ENCODE data around the gene COX10. TPM values are rescaled to one million over a fixed set of nuclear protein-coding genes. Genes with fewer than 3 reads are reported as not detected.
"Not testable (repeated sequence)": the region's sequence is repeated elsewhere in the genome, so short reads cannot be mapped to it uniquely, and the experiment has no call there.

The COX10 gene
- total RNA-seq, 1 experiment from 2014 or later: 18.2 TPM

DNA sequence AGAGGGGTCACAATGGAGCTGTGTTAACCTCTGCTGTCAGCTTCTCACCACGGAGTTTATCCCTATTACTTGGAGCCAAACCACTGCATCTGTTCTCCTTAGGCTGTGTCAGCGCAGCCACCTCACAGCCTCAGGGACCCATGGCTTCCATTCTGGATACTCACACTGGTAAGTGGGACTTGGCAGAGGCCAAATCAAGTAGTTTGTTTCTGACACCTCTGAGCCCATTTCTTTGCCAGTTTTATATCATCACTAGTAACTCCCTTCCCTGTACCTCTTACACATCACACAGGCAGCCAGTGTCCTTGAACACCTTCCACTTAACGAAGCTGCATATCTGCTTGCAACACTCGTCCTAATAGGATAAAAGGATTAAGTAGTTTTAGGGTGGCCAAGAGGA is 108.5 kb downstream of the COX10 start:
- not testable (repeated sequence) for DNase-seq (ENCODE audit: low spot score)

DNA sequence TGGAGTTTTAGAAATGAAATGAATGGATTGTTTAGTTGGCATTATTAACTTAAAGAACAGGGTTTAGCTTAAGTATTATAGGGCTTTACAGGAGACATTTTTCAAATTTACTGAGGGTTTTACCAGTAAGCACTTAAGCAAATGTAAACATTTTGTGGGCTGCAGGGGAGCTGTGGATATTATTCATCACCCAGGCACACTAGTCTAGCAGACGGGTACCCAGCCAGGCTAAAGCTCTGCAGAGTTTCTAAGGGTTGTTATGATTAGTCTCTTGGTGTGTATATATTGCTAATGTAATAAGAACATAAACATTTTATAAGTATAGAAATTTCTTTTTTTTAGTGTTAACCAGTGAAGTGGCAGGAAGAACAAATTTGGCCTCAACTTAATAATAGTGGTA is 110.6 kb downstream of the COX10 start:
- not testable (repeated sequence) for DNase-seq (ENCODE audit: low spot score)

DNA sequence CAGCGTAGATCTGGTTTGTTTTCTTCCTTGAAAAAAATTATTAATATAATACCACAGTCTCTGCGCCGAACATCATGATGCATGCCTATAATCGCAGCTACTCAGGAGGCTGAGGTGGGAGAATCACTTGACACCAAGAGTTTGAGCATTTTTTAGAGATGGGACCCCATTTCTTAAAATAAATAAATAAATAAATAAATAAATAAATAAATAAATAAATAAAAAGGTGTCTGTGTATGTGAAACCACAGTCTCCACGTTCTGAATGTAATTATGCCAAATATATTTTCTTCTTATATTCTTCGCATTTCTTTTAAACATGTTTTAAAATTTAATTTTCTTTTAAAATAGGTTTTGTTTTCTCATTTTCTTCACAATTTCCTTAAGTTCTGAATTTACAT is 112.8 kb downstream of the COX10 start:
- not testable (repeated sequence) for DNase-seq (ENCODE audit: low spot score)

DNA sequence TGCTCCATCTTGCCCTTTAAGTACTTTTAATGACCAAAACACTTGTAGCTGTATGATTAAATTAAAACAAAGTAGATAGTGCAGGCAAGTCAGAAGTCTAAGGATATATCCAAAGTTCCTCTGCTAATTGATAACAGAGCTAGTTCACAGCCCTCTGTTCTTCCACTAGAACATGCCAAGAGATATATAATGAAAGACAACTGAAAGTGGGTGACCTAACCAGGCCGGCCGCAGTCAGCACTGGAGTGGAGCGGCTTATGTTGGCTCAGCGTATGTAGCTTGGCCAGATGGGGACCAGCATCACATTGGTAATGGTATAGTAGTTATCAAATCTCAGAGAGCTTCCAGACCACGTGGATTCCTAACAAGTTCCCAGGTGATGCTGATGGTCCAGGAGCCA is 115.2 kb downstream of the COX10 start:
- DNase-seq (ENCODE audit: low spot score): not testable (repeated sequence)

DNA sequence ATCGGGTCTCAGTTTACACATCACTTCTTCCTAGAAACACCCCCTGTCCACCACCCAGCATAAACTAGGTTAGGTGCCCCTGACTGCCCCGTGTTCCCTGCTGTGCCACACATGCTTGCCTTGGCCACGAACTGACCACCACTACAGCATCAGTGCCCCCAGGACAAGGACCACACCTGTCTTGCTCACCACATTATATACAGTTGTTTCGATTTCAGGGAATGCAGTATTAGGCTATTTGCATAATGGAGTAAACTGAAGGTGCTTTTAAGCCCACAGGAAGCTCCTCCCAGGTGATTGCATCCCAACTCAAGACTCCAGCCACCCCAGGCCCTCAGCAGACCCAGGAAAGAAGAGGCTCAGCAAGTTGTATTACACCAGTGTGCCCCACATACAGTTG is 117.1 kb downstream of the COX10 start:
- DNase-seq (ENCODE audit: low spot score): not testable (repeated sequence)

DNA sequence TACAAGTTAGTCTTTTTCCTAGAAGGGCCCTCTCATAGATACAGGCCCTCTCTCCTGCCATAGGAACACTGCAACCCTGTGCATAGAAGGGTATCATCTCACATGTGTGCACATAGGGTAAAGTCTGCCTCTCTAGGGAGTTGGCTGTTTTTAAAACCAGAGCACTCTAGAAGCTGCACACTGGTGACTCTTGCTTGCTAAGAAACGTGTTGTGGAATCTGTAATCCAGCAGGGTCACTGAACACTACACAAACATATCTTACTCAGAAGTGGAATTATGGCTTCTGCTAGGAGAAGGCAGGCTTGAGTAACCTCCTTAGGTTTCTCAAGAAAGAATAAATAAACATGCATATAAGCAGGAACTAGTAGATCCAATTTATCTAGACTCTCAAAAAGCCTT is 121.5 kb downstream of the COX10 start:
- not testable (repeated sequence) for DNase-seq (ENCODE audit: low spot score)

GRCh38 chr17:14191469-14191868 is 122.2 kb downstream of the COX10 start:
- not testable (repeated sequence) for DNase-seq (ENCODE audit: low spot score)

DNA sequence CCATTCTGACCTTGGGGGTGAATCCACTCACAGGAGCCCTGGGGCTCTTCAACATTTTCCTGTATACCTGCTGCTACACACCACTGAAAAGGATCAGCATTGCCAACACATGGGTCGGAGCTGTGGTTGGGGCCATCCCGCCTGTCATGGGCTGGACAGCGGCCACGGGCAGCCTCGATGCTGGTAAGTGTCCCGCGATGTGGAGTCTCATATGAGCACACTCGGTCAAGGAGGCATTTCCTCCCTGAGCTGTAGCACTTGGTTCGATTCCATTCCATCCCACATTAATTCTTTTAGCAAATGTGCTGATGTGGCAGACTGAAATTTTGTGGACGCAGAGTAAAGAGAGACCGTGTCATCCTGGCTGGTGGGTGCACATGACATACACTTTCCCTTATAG is 122.7 kb downstream of the COX10 start:
- not testable (repeated sequence) for DNase-seq (ENCODE audit: low spot score)

DNA sequence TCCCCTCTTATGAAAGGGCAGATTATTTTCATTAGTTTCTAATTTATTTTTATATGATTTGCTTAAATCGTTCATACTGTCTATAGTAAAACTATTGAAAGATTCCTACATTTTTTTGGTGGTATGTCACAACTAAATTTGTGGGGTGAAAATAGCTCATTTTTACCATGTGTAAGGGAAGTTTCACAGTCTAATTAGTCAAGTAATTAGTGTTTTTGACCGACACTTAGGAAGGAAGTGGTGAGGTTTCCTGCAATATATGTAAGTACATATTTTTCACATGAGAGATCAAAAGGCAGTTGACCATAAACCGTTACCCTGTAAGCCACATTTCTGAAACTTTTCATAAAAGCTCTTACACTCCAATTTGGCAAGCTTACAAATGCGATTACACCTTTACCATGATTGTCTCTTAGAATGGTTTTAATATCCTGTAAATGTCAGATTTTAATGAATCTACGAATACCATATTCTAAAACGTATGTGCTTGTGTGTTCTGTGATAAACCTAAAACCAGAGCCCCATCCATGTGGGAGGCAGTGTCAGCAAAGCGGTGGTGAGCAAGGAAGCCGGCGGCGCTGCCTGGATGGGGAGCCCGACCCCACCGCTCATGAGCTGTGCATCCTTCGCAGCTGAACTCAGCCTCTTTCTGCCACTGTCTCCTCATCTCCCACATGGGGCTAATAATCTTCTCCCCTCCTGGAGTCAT is 123.5 kb downstream of the COX10 start:
- not testable (repeated sequence) for DNase-seq (ENCODE audit: low spot score)

GRCh38 chr17:14196377-14196997 is 127.2 kb downstream of the COX10 start:
- DNase-seq (ENCODE audit: low spot score): no peak

DNA sequence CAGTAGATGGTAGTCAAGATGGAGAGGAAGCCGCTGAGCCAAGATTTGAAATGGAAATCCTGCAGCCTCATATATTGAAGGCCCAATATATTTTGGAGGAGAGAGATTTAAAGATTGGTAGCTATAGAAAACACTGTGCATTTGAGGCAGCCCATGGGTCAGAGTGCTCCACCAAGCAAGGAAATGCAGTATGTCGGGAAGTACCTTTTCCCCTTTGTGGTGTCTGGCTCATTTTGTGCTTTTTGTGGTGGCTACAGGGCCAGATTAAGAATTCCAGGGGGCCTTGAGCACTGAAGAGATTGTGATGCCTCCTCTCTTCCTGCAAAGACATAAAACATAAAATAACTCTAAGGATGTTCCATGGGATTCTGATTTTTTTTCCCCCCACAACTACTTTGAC is 127.8 kb downstream of the COX10 start:
- DNase-seq (ENCODE audit: low spot score): no peak

- no peak for DNase-seq (ENCODE audit: low spot score)
Observed at GRCh38 chr17:14197586-14197985, 128.3 kb downstream of the COX10 start.

DNA sequence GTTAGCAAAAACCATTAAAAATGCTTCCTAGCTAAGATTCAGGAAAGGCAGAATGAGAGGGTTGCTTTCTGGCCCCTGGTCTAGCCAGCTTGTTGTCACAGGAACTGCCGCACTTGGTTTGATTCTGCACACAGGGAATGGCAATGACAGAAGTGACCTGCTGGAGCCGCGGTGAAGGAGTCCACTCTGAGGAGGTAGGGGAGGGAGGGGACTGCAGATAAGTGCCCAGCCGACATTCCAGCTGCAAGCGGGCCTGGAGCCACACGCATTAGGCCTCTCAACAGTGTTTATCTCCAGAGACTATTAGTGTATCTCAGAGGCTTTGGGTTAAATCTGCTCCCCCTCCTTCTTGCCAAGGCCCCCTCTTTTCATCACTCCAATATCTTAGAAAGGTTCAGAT is 128.7 kb downstream of the COX10 start:
- no peak for DNase-seq (ENCODE audit: low spot score)

DNA sequence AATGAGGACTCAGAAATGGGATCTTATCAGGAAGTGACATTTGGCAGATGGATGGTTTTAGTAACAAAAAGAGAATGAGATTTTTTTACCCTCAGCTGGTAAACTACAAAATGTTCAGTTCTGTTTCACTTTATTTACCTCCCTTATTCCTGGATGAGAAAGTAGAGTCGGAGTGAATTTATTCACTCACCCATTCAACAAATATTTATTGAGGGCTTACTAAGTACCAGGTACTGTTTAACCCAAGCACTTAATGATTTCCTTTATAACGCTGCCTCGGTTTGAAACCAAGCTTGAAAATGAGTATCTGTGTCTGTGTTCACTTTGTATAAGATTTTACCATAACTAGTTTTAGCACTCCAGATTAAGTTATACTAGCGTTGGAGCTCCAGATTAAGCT is 129.3 kb downstream of the COX10 start:
- DNase-seq (ENCODE audit: low spot score): no peak

GRCh38 chr17:14199601-14200000 is 130.3 kb downstream of the COX10 start:
- no peak for DNase-seq (ENCODE audit: low spot score)

GRCh38 chr17:14200354-14200753 is 131.1 kb downstream of the COX10 start:
- no peak for DNase-seq (ENCODE audit: low spot score)

DNA sequence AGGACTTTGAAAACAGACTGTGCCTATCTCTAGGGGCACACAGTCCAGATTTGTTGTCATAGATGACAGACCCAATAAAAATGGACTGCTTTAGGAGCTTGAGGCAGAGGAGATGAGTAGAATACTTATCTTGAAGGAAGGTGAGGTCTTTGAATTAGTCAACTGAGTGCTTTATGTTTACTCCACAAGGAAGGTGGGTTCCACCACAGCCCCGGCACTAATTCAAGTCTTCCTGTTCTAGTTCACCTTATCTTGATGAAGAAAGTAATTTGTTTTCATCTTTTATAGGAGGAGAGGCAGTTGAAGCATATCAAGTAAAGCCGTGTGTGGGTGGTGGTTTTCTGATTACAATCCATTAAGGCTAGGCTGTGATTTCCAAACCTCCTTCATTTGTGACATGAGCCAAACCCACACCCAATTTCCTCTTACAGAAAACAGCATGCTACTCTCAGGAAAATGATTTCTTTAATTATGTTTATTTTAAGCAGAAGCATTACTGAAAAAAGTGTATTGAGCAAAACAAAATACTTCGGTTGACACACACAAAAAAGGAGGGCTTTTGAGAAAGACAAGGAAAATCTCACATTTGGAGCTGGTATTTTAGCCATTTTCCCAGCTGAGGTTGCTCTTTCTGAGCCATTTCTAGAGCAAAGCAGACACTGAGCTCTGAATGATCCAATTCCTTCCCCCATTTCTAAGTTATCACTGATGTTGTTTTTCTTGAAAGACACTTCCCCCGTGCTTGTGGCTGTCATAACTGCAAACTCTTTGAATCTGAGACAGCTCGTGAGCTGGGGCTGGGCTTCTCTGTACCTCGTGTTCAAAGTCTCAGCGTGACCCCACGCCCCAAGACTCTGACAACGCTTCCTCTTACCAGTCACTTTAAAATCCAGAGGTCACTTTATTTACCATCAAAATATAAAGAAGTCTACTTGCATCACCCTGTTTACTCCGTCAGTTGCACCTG is 132.0 kb downstream of the COX10 start:
- no peak for DNase-seq (ENCODE audit: low spot score)

DNA sequence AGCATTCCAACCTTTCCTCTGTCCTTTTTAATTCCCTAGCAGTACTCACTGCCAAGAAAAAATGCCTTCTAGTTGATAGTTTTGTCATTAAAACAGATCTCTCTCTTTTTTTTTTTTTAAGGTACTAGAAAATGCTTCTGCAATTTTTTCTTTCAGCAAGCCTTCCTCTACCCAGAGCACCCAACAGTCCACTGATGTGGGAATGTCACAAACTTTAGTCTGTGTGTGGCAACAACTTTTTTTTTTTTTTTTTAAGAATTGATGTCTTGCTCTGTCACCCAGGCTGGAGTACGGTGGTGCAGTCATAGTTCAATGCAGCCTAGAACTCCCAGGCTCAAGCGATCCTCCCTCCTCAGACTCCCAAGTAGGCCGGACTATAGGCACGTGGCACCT is 132.7 kb downstream of the COX10 start:
- no peak for DNase-seq (ENCODE audit: low spot score)

DNA sequence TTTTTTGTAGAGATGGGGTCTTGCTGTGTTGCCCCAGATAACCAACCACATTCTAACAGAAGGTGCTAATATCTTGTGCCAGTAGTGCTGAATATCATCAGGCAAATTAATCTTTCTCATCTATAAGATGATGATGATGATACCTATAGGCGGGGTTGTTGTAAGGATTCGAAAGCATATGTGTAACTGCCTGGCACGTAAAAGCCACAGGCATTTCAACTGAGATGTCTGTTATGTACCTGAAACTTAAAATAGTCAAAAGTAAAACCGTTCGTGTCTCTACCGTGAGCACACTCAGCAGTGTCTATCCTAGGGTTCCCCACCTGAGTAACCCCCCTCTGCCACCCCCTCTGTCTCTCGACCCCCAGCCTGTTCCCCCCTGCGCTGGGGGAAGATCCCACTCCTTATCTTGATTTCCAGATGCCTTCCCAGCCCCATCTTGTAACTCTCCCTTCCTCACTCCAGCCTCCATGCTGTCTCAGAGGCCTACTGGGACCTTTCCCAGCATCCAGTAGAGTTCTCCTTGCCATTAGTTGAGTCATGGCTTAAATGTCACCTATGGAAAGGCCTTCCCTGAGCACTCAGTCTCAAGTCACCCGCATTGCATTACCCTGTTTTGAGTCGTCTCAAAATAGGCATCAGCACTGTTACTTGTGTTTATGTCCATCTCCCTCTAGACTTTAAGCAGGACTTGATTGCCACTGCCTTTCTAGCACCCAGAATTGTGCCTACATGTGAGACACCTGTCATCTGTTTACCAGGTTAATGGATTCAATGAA is 133.3 kb downstream of the COX10 start:
- DNase-seq (ENCODE audit: low spot score): no peak

GRCh38 chr17:14203388-14203787 is 134.1 kb downstream of the COX10 start:
- no peak for DNase-seq (ENCODE audit: low spot score)

- no peak for DNase-seq (ENCODE audit: low spot score)
Observed at GRCh38 chr17:14204084-14204483, 134.8 kb downstream of the COX10 start.

GRCh38 chr17:14204546-14204945 is 135.2 kb downstream of the COX10 start:
- no peak for DNase-seq (ENCODE audit: low spot score)
